HEK293 (cell line): ENCODE data around the gene MLH3.

Experiments
- MYNN ChIP-seq: fragments of 450-650 bp; formaldehyde crosslinking; IDR thresholded peaks from 2 replicates; pipeline ENCODE4 v1.5.1; 2016; ENCODE audit warnings: missing biosample characterization, missing genetic modification characterization, borderline replicate concordance
- YY1 ChIP-seq: fragments of 450-650 bp; formaldehyde crosslinking; IDR thresholded peaks from 2 replicates; pipeline ENCODE4 v1.5.1; 2018; ENCODE audit warnings: missing biosample characterization, missing genetic modification characterization
- ZNF10 ChIP-seq: fragments of 450-650 bp; formaldehyde crosslinking; IDR thresholded peaks from 2 replicates; pipeline ENCODE4 v1.5.1; 2017; ENCODE audit warnings: missing biosample characterization, missing genetic modification characterization
- ZNF16 ChIP-seq: fragments of 450-650 bp; formaldehyde crosslinking; IDR thresholded peaks from 2 replicates; pipeline ENCODE4 v1.5.1; 2016; ENCODE audit warnings: low read depth, missing biosample characterization, missing genetic modification characterization
- TF ChIP-seq, protein P1 (sequence below): fragments of 450-650 bp; formaldehyde crosslinking; IDR thresholded peaks from 2 replicates; pipeline ENCODE4 v1.5.1; 2016; ENCODE audit warnings: missing biosample characterization, missing genetic modification characterization

GRCh38 chr14:75053396-75054291 is 2.4 kb upstream of the MLH3 start:
- TF ChIP-seq MYNN: no peak
- TF ChIP-seq ZNF10 (tag by site-specific recombination): no peak
- no peak for TF ChIP-seq ZNF16 (tag by site-specific recombination)
- no peak for TF ChIP-seq YY1 (tag by site-specific recombination)
- TF ChIP-seq, protein P1, sequence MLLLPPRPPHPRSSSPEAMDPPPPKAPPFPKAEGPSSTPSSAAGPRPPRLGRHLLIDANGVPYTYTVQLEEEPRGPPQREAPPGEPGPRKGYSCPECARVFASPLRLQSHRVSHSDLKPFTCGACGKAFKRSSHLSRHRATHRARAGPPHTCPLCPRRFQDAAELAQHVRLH (tag by site-specific recombination): no peak
